ENCODE results near the gene ANKRD55.

DNA sequence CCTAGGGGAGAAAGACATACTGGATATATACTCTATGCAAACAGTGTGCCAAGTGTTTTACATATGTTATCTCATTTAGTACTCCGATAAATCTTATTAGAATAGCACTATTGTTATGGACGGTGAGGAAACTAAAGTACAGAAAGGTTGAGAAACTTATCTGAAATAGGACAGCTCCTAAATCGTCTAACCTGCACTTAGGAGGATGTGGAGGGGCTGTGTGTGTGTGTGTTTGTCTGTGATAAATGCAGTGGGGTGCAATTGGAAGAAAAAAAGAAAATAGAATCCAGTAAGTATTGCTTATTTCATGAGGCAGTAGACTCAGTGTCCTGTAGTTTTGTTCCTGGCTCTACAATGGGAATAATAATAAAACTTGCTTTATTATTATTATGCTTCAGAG, 131.9 kb downstream of the ANKRD55 start:
- TF ChIP-seq, protein P1, sequence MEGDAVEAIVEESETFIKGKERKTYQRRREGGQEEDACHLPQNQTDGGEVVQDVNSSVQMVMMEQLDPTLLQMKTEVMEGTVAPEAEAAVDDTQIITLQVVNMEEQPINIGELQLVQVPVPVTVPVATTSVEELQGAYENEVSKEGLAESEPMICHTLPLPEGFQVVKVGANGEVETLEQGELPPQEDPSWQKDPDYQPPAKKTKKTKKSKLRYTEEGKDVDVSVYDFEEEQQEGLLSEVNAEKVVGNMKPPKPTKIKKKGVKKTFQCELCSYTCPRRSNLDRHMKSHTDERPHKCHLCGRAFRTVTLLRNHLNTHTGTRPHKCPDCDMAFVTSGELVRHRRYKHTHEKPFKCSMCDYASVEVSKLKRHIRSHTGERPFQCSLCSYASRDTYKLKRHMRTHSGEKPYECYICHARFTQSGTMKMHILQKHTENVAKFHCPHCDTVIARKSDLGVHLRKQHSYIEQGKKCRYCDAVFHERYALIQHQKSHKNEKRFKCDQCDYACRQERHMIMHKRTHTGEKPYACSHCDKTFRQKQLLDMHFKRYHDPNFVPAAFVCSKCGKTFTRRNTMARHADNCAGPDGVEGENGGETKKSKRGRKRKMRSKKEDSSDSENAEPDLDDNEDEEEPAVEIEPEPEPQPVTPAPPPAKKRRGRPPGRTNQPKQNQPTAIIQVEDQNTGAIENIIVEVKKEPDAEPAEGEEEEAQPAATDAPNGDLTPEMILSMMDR (IDR thresholded peaks at IDR 0.05): no peak
- no peak for TF ChIP-seq POLR2A (IDR thresholded peaks at IDR 0.05)
- no peak for TF ChIP-seq EP300 (IDR thresholded peaks at IDR 0.05)
- no peak for TF ChIP-seq POLR2AphosphoS5 (IDR thresholded peaks at IDR 0.05)
